Femur (tissue), 1 donor: Measurements from ENCODE around the gene BARX1.
"Not testable (repeated sequence)": the region's sequence is repeated elsewhere in the genome, so short reads cannot be mapped to it uniquely, and the experiment has no call there.

Experiments
- DNase-seq: peaks from one replicate; pipeline ENCODE4 v3.0.0-alpha.2; 2017

Gene BARX1, protein sequence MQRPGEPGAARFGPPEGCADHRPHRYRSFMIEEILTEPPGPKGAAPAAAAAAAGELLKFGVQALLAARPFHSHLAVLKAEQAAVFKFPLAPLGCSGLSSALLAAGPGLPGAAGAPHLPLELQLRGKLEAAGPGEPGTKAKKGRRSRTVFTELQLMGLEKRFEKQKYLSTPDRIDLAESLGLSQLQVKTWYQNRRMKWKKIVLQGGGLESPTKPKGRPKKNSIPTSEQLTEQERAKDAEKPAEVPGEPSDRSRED

DNA sequence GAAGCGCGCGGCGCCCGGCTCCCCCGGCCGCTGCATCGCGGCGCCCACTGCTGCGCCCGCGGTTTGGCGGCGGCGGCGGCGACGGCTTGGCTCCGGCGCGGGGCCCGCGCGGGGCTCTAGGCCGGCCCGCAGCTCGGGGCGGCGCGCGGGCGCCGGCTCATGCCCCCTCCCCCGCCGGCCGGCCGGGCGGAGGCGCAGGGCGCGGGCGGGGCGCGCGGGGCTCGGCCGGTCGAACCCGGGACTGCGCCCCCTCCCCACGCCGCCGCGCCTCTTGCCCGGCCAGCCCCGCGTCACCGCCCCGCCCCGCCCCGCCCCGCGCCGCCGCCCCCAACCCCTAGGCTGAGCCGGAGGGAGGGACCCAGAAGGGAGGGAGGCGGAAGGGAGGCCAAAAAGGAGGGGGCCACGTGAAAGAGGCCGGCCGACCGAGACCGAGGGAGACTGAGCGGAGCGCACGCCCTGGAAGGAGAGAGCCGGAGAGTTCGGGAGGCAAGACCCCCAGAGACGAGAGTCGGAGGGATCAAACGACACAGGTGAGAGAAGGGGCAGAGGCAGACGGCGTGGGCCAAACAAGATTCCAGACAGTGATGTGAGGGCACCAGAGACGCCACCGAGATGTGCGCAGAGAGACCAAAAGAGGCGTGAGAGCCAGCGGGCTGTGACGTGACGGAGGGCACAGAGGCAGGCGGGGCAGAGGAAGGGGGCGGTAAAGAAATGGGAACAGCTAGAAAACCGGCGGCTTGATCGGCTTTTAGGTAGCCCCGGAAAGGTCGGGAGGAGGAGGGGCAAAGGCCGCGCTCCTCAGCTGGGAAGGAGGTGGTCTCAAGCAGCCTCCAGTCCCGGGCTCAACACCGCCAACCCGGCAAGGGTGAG lies at the start of gene BARX1:
BARX1 (minus strand) TSS at position 245 of the 870 bp plus-strand sequence; CDS start at position 36, 209 bp downstream.
- DNase-seq = peak; percentile 62

DNA sequence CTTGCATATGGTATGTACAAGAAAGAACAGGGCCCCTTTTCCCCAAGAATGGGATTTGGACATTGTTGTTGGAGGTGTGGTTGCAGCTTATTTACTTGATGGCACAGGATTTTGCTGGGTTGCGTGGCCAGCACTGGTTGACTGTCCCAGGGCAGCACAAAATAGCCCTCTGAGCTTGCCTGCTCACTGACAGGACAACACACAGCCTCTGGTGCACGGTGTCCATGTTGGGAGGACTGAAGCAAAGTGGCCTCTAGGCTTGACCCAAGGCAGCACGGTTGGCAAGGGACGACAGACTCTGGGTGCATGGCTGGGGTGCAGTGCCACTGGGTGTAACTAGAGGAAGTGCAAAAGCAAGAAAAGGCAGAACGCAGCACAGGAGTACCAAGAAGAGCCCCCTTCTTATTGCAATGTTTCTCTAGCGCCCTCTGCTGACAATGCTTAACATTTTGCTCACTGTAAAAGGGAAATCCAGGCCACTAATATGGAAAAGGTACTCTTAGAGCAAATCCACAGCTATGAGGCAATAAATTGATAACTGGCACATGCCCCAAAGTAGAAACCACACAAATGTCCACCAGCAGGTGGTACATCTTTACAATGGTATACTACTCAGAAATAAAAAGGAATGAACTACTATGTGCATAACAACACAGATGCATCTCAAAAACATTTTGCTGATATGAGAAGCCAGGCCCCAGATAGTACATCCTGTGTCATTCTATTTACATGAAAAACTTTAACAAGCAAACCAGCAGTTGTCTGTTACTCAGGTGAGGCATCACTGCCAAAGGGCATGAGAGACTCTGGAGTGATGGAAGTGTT lies 47.4 kb upstream of the BARX1 start:
- no peak for DNase-seq

DNA sequence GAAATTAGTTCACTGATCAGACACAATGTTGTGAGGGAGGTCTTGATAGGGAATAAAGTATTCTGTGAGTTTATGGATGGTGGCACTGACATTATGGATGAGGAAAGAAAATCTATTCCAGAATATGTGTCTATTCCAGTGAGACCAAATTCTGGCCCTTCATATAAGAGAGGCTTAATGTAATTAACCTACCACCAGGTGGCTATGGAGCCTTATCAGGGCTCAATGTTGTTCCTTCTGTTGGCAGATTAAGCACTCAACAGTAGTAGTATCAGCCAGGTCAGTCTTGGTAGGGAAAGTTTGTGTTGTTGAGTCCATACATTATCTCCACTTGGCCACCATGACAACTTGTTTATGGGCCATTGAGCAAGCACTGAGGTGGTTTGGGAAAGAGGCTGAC lies 41.7 kb upstream of the BARX1 start:
- no peak for DNase-seq

DNA sequence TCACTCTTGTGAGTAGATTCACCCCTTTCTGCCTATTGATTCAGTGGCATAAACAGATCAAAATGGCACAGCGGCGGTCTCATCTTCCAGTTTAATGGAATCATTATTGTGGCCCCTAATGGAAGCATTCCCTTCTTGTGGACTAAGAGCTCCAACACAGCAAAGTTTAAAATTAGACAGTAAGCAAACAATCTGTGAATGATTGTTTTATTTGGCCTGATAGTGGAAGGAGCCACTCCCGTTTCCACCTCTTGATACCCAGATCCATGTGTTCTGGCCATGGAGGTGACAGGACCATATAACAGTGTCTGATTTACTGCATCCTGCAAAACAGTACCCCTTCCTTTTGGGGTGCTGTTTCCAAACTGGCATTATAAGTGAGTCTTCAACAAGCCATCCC lies 41.2 kb upstream of the BARX1 start:
- DNase-seq = no peak

DNA sequence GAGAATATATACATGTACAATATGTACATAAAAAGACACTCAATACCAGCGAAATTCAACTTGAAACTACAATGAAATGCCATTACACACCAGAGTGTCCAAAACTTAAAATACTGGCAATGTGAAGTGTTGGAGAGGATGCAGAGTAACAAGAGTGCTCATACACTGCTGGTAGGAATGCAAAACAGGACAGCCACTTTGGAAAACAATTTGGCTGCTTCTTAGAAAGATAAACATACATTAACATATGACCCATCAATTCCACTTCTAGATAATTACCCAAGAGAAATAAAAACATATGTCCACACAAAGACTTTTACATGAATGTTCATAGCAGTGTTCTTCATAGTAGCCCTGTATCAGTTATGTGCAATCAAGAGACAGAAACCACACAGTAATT lies 39.4 kb upstream of the BARX1 start:
- DNase-seq = no peak

DNA sequence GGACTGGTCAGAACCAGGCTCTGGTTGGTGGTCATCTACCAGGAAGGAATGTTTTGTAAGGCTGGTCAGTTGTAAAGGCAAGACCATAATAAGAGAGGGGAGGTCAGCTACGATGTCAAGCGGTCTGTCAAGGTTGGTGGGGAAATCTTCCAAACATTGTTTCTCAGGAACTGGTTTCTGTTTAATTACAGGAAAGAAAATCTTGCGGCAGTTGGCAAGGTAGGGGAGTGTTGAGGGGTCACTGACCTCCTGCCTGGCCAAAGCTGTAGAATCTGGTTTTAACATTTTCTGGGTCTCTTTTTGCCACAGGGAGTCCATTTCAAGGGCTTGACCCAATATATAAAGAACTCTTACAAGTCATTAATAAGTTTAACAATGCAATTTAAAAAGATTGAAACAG lies 39.0 kb upstream of the BARX1 start:
- no peak for DNase-seq

DNA sequence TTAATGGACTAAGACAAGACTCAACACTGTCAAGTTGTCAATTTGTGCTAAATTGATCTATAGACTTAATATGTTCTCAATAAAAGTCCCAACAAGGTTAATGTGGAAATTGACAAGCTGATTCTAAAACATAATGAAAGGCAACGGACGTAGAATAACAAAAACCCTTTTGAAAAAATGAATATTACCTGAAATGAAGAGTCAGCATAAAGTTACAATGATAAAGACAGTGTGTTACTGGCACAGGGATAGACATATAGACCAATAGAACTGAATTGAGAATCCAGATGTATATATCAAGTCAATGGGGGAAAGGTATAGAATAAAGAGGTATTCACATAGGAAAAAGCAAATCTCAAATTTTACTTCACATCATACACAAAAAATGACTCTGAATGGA lies 37.7 kb upstream of the BARX1 start:
- no peak for DNase-seq

DNA sequence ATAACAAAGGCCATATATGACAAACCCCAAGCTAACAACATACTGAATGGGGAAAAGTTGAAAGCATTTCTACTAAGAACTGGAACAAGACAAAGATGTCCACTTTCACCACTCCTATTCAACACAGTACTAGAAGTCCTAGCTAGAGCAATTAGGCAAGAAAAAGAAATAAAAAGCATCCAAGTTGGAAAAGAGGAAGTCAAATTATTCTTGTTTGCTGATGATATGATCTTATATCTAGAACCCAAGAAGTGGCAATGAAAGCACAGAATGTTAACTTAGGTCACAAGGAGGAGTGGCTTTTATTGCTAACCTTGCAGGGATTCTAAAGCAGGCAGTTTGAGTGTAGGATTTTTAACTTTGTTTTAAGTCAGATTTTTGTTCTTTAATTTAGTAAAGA lies 35.3 kb upstream of the BARX1 start:
- DNase-seq = no peak

DNA sequence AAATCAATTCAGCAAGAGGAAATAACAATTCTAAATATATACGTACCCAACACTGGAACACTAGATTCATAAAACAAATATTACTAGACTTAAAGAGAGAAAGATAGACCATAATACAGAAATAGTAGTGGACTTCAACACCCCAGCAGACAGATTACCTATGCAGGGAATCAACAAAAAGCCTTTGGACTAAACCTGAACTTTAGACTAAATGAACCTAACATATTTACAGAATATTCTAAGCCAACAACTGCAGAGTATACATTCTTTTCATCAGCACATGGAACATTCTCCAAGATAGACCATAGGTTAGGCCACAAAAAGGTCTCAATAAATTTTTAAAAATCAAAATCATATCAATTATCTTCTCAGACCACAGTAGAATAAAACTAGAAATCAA lies 32.9 kb upstream of the BARX1 start:
- no peak for DNase-seq

DNA sequence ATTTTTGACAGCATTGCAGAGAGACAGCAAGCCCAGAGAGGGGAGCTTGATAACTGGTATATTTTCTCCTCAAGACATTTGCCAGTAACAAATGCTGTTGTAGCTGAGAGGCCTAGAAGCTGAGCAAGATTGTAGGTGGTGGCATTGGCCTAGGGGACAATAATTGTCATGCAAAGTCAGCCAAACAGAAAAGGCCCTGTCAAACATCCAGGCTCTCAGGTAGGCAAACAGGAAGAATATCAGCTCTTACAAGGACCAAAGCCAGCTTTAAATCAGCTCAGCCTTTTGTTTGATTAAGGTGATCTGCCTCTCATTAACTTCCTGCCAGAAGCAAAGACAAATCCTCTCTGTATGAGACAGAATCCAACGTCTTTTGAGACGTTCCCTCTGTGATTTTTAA lies 29.7 kb upstream of the BARX1 start:
- no peak for DNase-seq

DNA sequence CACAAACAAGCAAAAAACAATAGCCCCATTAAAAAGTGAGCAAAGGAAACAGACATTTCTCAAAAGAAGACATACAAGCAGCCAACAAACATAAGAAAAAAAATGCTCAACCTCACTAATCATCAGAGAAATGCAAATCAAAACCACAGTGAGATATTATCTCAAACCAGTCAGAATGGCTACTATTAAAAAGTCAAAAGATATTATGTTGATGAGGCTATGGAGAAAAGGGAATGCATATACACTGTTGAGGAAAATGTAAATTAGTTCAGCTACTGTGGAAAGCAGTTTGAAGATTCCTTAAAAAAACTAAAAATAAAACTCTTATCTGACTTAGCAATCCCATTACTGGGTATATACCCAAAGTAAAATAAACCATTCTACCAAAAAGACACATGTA lies 28.7 kb upstream of the BARX1 start:
- no peak for DNase-seq

DNA sequence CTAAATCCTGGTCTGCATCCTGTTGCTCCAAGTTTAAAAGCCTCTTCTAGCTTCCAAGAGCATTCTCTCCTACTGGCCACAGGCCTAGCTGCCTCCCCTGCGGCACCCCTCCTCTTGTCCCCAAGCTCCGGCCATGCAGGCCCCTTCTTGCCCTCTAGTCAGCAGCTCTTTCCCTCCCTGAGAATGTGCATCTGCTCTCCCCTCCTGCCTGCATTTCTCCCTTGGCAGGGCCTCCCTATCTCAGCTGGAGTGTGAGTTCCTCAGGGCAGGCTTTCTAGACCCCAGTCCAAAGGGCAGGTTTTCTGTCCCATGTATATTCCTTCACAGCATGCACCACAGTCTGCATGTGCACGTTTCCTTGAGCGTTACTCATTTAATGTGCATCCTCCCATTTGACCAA lies 24.6 kb upstream of the BARX1 start:
- no peak for DNase-seq

DNA sequence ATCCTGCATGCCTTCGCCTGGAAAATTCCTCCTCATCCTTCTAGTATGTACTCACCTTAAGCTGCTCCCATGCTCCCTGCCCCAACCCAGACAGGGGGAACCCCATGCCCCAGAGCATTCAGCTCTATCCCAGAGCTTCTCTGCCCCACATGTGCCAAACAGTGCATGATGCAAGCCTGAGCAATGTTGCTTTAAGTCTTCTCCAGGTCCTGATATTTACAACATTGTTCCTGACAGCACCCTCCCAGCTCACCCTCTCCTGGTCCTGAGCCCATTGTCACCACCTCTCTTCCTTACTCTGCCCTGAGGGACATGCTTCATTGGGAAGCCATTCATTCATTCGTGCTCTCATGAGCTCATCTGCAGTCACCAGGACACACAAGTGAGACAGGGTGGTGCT lies 23.4 kb upstream of the BARX1 start:
- DNase-seq = no peak

DNA sequence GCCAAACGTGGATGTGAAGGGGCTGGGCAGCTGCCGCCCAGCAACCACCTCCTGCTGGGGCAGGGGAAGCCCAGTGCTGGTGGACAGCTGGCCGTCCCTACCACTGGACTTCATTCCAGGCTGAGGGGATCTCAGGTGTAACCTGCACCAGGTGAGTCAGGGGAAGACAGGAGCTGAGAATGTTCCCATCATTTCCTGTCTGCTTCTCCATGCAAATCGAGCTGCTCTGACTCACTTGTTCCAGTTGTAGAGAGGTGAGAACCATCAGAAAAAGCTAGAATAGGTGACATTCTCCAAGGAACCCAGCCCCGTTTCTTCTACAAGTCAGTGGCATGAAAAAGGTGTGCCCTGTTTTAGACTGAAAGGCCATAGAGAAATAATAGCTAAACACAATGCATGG lies 21.8 kb upstream of the BARX1 start:
- DNase-seq = no peak

DNA sequence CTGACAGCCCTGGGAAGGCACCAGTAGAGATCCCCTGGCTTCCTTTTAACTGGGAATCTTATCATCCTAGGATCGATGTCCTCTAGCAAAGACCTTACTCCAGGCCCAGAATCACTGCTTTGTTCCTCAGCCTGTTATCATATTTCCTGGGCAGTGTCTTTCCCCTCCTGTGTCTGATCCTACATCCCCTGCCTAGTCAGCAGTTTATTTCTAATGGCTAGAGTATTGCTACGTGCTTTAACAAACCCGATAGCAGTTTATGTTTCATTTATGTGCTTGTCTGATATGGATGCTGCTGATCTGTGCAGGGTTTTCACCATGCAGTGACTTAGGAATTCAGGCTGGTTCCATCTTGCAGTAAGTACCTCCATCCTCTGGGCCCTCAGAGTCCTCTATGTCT lies 20.9 kb upstream of the BARX1 start:
- no peak for DNase-seq

DNA sequence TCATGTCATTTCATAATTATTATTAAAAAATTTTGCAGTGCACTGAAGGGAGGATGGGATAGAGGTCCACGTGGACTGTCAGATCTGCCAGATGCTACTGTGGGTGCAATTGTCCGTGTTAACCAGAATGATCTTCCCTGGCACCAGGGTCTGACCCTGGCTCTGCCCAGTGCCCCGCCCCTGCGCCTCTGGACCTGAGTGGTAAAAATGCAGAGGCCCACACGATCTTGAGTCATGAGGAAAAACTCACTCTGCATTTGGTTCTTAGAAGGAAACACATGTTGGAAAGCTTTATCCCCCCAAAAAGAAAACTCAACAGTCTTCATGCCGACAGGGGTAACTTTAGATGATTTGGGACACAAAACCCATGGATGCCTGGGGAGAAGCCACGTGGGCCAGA lies 20.1 kb upstream of the BARX1 start:
- DNase-seq = no peak

DNA sequence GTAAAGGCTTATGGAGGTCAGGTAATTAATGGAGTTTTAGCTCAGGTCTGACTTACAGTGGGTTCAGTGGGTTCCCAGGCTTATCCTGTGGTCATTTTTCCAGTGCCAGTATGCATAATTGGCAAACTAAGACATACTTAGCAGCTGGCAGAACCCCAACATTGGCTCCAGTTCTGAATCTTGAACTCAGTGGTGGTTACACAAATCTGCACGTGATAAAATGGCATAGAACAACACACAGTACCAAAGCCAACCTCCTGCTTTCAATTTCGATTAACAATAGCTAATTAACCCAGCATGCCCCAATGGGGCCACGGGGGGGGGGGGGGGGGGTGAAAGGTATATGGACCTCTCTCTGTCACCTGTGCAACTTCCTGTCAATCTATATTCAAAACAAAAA lies 19.0 kb upstream of the BARX1 start:
- no peak for DNase-seq

DNA sequence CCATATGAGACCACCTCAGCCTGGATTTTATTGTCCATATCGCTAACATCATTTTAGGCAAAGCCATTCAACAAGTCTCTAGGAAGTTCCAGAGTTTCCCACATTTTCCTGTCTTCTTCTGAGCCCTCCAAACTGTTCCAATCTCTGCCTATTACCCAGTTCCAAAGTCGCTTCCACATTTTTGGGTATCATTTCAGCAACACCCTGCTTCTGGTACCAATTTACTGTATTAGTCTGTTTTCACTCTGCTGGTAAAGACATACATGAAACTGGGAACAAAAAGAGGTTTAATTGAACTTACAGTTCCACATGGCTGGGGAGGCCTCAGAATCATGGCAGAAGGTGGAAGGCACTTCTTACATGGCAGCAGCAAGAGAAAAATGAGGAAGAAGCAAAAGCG lies 17.5 kb upstream of the BARX1 start:
- not testable (repeated sequence) for DNase-seq

DNA sequence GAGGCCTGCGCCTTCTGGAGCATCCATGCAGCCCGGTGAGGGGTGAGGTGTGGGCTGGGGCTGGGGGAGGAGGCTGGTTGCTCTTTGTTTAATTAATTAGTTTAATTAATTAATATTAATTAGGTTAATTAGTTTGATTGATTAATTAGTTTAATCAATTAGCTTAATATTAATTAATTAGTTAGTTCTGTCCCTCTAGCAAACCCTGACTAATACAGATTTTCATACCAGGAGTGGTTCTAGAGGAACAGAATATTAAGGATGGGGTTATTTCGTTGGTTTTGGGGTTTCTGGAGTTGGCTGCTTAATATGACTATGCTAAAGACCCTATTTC lies 14.1 kb upstream of the BARX1 start:
- no peak for DNase-seq

DNA sequence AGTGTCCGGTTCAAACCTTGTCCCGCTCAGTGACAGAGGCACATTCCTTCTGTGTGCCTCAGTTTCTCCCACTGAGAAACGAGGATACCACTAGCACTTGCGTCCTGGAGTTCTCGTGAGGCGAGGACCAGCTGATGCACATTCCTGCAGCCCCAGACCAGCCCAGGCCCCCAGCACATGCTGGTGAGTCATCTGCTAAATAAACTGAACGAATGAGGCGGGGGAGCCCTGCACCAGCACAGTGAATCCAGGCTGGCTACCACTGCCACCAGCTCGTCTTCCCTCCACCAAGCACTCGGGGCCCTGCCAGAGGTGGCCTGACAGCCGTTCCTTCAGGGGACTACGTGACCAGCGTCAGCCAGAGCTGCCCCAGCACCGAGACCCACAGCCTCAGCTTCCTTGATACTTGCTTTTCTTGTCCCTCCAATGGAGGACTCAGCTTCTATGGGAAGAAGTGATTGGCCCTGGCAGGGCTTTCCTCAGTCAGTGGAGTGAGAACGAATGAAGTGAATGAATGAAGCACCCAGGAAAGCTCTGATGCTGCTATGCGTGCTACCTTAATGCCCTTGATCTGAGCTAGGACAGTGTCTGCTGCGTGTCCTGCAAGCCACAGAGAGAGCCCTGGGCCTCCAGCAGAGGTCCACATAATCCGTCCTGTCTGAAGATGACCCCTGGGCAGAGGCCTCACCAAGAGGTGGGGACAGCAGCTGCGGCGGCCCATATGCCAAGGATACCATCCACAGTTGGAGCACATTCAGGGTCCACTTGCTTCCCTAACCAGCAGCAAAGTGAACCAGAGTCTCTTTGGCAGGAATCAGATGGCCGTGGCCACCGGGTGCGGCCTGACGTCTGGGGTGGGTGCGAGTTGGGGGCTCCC lies 13.5 kb upstream of the BARX1 start:
- no peak for DNase-seq

DNA sequence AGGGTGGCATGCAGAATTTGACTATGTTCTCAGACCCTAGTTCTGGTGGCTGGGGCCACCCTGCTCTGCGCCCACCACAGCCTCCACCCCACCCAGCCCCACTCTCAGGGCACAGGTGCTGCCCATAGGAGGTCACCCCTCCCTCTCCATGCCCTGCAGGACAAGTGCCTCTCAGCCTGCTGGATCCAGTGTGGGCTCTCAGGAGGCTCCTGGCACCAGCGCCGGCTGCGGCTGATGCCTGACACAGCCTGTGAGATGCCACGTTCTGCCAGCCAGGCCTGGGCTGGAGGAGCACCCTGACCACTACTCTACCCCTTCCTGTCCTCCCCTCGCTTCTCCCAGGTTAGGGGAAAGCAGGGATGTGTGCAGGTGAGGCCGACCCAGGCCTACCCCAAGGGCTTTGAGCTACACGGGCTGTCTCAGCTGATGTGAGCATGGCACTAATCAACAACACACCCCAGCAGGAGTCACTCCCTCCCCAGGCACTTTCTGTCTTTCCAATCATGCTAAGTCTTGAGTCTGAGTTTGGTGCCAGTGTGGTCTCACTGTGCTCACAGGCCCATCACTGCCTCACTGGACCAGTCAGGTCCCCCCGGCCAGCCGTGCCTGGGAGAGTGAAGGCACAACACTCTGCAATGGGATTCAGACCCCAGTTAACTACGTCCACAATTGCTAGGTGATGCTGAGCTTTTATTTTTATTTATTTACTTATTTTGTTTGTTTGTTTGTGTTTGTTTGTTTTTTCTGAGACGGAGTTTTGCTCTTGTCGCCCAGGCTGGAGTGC lies 12.1 kb upstream of the BARX1 start:
- DNase-seq = no peak
